ENCODE results near the gene TOGARAM1. TPM values are rescaled to one million over a fixed set of nuclear protein-coding genes. Genes with fewer than 3 reads are reported as not detected.

The TOGARAM1 gene
- total RNA-seq, 1 experiment from 2014 or later = 6.4 TPM

DNA sequence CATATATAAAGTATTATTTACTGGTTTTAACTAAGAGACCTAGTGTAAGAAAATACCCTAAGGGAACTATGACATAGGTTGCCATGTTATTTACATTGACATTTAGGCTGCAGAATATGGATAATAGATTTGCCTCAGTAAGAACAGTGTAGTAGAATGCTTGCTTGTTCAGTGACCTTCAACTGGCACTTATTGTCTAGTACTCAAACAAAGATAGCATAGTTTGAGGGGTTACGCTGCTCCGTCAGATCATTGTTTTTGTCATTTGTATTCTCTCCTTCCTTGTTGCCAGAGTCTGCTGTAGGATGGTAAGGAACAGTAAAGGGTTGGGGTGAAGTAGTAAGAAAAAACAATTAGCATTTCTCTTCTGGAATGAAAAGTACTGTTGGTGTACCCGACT lies 33.2 kb downstream of the TOGARAM1 start:
- H3K4me1 Mint-ChIP-seq = no peaks in the 10 kb centered on the region
- POLR2A ChIA-PET = no interaction called here
- H3K27me3 Mint-ChIP-seq (ENCODE audit: low read depth) = no peaks in the 10 kb centered on the region
- H3K4me3 Mint-ChIP-seq = no peak overlapping the region
- ATAC-seq = no peak
- peaks cover 4% of the 10 kb centered on the region for H3K36me3 Mint-ChIP-seq
- TF ChIP-seq TP53 (CRISPR knock-in tag; IDR thresholded peaks at IDR 0.05) (no peak), TEAD1 (CRISPR knock-in tag; IDR thresholded peaks at IDR 0.05) (no peak), ZNF671 (CRISPR knock-in tag; IDR thresholded peaks at IDR 0.05) (no peak), ZNF416 (CRISPR knock-in tag; IDR thresholded peaks at IDR 0.05) (no peak), NR3C1 (CRISPR knock-in tag; conservative IDR thresholded peaks at IDR 0.05; ENCODE audit: low read depth) (no peak), IRF2 (CRISPR knock-in tag; IDR thresholded peaks at IDR 0.05; ENCODE audit: borderline replicate concordance, low read depth) (no peak), GRHL2 (CRISPR knock-in tag; IDR thresholded peaks at IDR 0.05; ENCODE audit: insufficient replicate concordance, severe bottlenecking) (no peak), CREM (CRISPR knock-in tag; IDR thresholded peaks at IDR 0.05) (no peak), ZNF232 (CRISPR knock-in tag; IDR thresholded peaks at IDR 0.05) (no peak), RORB (CRISPR knock-in tag; IDR thresholded peaks at IDR 0.05) (no peak), ZNF317 (CRISPR knock-in tag; IDR thresholded peaks at IDR 0.05; ENCODE audit: borderline replicate concordance, low read depth) (no peak), JAZF1 (CRISPR knock-in tag; IDR thresholded peaks at IDR 0.05) (no peak)
- TF ChIP-seq, protein P1, sequence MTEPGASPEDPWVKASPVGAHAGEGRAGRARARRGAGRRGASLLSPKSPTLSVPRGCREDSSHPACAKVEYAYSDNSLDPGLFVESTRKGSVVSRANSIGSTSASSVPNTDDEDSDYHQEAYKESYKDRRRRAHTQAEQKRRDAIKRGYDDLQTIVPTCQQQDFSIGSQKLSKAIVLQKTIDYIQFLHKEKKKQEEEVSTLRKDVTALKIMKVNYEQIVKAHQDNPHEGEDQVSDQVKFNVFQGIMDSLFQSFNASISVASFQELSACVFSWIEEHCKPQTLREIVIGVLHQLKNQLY (CRISPR knock-in tag; IDR thresholded peaks at IDR 0.05) = no peak
- TF ChIP-seq, protein P2, sequence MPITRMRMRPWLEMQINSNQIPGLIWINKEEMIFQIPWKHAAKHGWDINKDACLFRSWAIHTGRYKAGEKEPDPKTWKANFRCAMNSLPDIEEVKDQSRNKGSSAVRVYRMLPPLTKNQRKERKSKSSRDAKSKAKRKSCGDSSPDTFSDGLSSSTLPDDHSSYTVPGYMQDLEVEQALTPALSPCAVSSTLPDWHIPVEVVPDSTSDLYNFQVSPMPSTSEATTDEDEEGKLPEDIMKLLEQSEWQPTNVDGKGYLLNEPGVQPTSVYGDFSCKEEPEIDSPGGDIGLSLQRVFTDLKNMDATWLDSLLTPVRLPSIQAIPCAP (CRISPR knock-in tag; IDR thresholded peaks at IDR 0.05) = no peak
- TF ChIP-seq, protein P3, sequence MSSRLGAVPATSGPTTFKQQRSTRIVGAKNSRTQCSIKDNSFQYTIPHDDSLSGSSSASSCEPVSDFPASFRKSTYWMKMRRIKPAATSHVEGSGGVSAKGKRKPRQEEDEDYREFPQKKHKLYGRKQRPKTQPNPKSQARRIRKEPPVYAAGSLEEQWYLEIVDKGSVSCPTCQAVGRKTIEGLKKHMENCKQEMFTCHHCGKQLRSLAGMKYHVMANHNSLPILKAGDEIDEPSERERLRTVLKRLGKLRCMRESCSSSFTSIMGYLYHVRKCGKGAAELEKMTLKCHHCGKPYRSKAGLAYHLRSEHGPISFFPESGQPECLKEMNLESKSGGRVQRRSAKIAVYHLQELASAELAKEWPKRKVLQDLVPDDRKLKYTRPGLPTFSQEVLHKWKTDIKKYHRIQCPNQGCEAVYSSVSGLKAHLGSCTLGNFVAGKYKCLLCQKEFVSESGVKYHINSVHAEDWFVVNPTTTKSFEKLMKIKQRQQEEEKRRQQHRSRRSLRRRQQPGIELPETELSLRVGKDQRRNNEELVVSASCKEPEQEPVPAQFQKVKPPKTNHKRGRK (CRISPR knock-in tag; IDR thresholded peaks at IDR 0.05; ENCODE audit: borderline replicate concordance) = no peak
- TF ChIP-seq, protein P4, sequence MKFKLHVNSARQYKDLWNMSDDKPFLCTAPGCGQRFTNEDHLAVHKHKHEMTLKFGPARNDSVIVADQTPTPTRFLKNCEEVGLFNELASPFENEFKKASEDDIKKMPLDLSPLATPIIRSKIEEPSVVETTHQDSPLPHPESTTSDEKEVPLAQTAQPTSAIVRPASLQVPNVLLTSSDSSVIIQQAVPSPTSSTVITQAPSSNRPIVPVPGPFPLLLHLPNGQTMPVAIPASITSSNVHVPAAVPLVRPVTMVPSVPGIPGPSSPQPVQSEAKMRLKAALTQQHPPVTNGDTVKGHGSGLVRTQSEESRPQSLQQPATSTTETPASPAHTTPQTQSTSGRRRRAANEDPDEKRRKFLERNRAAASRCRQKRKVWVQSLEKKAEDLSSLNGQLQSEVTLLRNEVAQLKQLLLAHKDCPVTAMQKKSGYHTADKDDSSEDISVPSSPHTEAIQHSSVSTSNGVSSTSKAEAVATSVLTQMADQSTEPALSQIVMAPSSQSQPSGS (CRISPR knock-in tag; IDR thresholded peaks at IDR 0.05; ENCODE audit: borderline replicate concordance, low read depth) = no peak
- TF ChIP-seq, protein P5, sequence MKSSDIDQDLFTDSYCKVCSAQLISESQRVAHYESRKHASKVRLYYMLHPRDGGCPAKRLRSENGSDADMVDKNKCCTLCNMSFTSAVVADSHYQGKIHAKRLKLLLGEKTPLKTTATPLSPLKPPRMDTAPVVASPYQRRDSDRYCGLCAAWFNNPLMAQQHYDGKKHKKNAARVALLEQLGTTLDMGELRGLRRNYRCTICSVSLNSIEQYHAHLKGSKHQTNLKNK (CRISPR knock-in tag; IDR thresholded peaks at IDR 0.05) = no peak
- TF ChIP-seq, protein P6, sequence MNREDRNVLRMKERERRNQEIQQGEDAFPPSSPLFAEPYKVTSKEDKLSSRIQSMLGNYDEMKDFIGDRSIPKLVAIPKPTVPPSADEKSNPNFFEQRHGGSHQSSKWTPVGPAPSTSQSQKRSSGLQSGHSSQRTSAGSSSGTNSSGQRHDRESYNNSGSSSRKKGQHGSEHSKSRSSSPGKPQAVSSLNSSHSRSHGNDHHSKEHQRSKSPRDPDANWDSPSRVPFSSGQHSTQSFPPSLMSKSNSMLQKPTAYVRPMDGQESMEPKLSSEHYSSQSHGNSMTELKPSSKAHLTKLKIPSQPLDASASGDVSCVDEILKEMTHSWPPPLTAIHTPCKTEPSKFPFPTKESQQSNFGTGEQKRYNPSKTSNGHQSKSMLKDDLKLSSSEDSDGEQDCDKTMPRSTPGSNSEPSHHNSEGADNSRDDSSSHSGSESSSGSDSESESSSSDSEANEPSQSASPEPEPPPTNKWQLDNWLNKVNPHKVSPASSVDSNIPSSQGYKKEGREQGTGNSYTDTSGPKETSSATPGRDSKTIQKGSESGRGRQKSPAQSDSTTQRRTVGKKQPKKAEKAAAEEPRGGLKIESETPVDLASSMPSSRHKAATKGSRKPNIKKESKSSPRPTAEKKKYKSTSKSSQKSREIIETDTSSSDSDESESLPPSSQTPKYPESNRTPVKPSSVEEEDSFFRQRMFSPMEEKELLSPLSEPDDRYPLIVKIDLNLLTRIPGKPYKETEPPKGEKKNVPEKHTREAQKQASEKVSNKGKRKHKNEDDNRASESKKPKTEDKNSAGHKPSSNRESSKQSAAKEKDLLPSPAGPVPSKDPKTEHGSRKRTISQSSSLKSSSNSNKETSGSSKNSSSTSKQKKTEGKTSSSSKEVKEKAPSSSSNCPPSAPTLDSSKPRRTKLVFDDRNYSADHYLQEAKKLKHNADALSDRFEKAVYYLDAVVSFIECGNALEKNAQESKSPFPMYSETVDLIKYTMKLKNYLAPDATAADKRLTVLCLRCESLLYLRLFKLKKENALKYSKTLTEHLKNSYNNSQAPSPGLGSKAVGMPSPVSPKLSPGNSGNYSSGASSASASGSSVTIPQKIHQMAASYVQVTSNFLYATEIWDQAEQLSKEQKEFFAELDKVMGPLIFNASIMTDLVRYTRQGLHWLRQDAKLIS (CRISPR knock-in tag; IDR thresholded peaks at IDR 0.05; ENCODE audit: borderline replicate concordance) = no peak
- TF ChIP-seq, protein P7, sequence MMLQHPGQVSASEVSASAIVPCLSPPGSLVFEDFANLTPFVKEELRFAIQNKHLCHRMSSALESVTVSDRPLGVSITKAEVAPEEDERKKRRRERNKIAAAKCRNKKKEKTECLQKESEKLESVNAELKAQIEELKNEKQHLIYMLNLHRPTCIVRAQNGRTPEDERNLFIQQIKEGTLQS (CRISPR knock-in tag; conservative IDR thresholded peaks at IDR 0.05) = no peak
- no peak overlapping the region for H3K27ac Mint-ChIP-seq
- no peaks in the 10 kb centered on the region for H3K9me3 Mint-ChIP-seq
- DNase-seq (ENCODE audit: low spot score) = no peak
- CTCF ChIA-PET = no interaction called here

Data from WTC11 (cell line).